GM21576 (cell line): ENCODE data around the gene EIF2S3.

Experiments
- ATAC-seq: cut with Tn5 transposase; IDR thresholded peaks from one replicate; pipeline ENCODE4 v1.9.1; 2021; ENCODE audit warnings: mild to moderate bottlenecking, moderate library complexity; ENCODE audit not compliant: unreplicated experiment

EIF2S3 gene

DNA sequence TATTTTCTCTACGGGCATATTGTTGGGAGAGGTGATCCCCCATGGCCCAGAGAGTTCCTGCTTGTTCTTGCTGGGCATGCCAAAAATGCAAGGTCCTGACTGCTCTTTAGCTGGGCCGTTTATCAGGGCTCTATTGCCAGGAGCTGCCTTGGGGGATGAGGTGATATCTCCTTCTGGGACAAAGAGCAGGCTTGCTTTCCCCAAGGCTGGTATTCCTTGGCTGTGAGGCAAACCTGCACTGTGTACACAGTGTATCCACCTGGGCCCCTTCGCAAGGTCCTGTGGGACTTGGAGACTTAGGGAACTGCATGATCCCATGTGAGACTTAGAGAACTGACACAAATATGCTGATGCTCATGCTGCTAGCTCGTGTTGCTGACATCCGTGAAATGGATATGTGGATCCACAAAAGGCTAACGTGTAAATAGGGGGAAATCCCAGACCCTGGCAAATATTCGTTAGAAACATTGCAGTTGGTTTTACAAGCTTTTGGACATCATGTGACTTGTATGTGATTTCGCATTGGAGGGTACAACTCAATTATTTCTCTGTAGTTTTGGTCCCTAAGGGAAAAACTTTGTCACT is 70.4 kb downstream of the EIF2S3 start:
- ATAC-seq: no peak
